Middle frontal gyrus (tissue), 1 donor: ENCODE data around the gene STAG2.

Experiments
- DNase-seq: peaks from one replicate; pipeline ENCODE4 v3.0.0-alpha.2; 2015; ENCODE audit warnings: low spot score; ENCODE audit errors: extremely low spot score

Gene STAG2

DNA sequence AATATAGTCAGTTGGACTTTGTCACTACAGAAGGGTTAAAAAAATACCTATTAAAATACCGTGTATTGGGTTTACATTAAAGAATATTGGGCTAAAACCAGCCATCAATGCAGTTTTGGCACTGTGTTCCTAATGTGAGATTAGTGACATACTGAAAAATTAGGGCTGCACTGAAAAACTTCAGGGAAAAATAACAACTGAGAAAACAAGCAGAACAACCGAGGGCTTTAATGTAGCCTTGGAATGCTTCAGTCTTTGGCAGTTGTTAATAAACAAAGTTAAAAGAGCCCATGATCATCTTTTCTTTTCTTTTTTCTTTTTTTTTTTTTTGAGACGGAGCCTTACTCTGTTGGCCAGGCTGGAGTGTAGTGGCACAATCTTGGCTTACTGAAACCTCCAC is 12.4 kb downstream of the STAG2 start:
- DNase-seq, result no peak

DNA sequence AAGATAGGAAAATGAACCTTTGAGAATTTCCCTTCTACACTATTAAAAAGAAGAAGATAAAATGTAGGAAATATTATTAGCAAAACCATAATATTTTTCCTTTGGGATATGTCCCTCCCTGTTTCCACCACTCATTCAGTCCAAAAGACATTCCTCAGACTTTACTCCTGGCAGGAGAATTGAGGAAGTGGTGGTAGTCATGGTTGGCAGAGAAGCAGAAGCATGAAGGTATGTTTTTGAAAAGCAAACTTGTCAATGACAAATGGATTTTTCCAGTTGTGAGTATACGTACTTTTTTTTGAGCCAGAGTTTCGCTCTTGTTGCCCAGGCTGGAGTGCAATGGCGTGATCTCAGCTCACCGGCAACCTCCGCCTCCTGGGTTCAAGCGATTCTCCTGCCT is 13.7 kb downstream of the STAG2 start:
- no peak for DNase-seq

DNA sequence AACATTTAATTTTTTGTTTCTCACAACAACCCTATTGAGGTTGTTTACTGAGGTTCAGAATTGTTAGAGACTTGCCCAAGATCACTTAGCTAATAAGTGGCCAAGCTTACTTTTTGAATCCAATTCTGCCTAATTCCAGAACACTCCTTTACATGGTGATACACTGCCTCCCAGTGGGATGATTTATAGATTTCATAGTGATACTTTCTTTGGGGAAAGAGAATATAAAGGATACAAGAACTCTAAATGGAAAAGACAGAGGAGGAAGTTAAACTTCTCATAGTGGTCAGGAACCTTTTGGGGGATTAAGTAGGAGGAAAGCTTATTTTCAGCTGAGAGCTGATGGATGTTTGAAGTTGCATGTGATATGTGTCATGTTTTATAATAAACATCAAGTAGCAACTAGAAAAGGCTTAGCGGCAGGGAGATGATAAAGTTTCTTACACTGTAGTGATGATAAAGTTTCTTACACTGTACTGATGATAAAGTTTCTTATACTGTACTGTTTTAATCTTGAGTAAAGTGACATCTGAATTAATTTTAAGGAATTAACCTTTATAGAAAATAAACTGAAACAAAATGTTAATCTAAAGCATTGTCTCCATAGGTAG is 15.3 kb downstream of the STAG2 start:
- DNase-seq, result no peak

DNA sequence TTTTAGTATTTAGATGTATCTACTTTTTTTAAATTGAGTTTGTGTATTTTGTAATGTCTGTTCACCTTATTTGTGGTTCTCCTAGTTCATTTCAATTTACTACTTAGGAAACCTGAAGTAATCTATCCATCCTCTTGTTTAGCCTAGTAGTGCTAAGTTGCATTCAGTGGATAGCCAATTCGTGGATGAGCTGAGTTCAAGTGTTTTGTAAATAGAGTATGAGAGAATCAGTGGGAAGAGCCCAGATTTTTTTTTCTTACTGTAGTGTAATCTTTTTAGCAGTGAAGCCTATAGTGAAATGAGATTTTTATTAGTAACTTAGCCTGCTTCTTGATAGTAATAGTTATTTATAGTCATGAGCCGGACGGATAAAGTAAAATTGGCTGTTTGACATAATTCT is 21.7 kb downstream of the STAG2 start:
- no peak for DNase-seq

DNA sequence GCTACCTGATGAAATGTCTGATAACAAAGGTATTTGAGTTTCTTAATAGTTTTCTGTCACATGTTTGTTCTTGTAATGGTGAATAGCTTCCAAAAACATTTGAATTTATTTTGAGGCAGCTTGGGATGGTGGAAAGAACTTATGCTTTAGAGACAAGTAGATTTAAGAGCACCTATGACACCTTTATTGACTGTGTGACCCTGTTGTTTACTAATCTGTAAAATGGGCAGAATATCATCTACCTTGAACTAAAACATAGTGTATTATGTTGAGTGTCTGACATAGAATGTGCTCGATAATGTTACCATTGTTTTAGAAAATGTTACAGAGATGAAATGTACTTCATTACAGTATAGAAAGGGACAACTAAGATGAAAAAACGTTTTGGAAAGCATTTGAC is 24.9 kb downstream of the STAG2 start:
- DNase-seq, result no peak

DNA sequence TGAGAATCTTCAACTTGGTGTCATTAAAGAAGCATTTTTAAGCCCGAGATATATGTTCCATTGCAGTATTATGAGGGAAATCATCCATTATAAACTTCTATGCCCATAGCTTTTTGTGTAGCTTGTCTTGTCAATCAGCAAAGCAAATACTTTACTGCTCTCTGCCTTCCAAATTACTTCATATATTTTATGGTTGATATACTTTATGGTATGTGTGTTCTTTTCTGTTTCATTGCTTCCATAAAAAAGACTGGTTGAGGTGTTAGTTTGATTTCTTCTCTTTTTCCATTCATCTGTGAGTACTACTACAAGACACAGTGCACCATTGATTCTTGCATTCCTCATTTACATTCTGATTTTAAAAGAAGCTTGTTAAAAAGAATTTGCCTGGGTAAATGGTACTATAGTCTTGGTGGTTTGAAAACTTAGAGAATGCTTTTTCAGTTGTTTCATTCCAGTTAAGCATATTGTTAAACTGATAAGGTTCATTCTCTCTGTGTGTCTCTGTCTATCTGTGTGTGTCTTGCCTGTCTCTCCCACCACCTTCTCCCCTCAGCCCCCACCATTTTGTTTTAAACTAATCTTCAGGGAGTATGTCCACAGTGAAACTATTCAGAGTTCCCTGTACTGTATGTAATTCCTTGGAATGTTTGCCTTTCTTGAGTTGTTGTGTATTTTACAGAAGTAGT is 27.1 kb downstream of the STAG2 start:
- no peak for DNase-seq

DNA sequence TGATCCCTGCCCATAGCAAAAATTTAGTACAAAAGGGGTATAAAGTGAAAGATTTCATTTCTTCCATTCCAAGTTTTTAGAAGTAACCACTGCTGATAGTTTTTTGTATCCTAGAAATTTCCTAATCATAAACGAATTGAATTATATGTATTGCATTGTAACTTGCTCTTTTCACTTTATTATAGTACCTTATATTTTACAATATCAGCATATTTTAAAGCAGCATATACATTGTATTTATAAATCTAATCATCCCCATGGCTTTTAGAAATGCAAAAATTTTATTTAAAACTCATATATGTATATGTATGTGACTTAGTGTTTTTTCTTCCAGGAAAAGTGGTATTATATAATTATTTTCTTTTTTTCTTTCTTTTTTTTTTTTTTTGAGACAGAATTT is 27.7 kb downstream of the STAG2 start:
- no peak for DNase-seq

DNA sequence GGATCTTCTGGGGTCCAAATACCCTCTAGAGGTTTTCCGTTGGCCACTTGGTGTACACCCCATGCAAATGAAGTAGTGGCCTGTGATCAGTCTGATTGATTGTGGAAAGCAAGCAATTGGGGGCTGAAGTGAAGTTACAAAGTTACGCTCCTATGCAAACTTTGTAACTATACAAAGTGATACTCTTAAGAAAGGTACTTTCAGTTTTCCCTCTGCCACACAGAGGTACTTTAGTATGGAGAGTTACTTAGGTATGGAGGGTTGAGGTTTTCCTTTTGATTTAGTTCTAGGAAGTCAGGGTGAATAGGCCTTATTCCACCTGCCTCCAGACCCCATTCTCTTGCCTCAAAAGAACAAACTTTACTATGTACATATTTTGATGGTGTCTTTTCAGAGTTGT is 28.7 kb downstream of the STAG2 start:
- DNase-seq, result no peak

DNA sequence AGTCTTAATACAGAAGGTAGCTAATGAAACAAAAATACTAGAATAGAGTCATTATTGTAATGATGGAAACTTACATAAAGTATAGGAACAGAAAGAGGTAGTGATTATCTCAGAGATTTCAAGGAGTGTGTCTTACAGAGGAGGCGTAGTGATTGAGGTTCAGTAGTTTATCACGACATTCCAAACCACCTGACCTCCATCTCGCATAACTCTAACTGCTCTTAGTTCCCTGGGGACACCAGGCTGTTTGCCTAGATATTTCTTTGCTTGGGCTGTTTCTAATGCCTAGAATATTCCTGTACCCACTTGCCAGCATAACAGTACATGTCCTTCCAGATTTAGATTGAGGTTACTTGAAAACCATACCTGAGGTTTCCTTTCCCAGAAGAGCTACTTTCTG is 29.1 kb downstream of the STAG2 start:
- DNase-seq, result no peak

DNA sequence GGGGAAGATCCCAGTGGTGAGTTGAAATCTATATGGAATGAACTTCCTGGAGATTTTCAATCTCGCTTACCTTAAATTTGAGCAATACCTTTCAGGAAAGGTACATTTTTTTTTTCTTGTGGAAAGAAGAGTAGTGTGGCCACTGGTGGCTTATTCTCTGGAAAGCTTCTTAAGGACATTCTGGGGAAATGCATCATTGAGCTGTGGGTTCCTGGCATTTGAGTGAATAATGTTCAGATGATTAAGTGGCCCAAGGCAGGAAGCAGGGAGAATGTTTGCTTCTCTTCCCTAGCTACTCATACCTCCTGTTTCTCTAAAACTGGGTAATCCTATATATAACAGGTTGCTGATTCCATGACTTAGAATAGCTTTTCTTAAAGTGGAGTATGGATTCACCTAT is 31.8 kb downstream of the STAG2 start:
- DNase-seq, result no peak

DNA sequence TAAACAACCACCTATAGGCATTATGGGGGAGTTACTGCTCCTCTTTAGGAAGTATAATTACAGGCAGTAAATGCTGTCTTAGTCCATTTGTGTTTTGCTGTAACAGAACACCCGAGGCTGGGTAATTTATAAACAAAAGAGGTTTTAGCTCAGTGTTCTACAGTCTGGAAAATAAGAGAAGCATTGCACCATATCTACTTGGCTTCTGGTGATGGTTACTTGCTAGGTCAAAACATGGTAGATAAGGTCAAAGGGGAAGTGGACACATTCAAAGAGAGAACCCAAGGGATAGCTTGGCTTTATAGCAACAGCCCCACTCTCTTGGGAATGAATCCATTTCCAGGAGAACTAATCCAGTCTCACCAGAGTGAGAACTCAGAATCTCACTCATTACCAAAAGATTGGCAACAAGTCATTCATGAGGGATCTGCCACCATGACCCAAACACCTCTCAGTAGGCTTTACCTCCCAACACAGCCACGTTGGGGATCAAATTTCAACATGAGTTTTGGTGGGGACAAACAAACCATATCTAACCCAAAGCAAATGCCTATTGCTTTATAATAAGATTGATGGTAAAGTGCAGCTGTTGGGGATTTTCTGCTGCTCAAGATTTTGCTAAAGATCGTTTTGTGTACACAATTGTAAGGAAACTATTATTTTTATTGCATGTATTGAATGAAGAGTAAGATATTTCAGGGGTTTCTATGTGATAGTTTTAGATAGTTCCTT is 32.6 kb downstream of the STAG2 start:
- no peak for DNase-seq

DNA sequence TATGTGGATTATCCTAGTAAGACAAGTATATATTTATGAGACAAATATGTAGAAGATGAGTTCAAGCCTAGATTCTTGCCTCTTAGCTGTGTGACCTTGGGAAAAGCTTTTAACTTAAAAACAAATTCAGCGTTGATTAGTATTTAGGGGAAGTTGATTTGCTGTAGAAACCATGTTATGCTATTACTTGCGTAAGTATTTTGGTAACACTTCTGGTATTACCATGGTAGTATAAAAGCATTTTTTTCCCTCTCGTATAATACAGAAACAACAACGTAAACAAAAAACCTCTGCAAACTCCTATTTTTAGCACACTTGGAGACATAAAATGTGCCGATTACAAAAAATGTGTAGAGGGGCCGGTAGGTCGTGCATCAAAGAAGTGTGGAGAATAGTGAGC is 33.2 kb downstream of the STAG2 start:
- DNase-seq, result no peak

DNA sequence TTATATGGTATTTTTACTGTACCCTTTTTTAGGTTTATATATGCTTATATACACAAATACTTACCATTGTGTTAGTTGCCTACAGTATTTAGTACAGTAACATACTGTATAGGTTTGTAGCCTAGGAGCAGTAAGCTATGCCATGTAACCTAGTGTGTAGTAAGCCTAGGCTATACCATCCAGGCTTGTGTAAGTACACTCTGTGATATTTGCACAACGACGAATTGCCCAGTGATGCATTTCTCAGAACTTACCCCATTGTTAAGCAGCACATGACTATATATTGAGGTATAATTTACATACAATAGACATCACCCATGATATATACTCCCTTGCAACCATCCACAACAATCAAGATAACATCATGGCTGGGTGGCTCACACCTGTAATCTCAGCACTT is 40.1 kb downstream of the STAG2 start:
- no peak for DNase-seq

DNA sequence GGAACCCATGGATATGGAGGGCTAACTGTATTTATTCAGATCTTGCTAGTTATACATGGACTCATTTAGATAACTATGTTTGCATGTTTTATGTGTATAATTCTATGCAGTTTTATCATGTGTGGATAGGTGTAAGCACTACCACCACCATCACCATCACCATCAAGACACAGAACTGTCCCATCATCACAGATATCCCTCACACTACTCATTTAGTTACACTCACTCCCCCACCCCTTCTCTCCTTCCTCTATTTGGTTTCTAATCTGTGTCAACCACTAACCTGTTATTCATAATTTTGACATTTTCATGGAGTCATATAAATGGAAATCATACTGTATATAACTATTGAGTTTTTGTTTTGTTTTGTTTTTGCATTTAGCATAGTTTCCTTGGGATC is 43.7 kb downstream of the STAG2 start:
- no peak for DNase-seq

DNA sequence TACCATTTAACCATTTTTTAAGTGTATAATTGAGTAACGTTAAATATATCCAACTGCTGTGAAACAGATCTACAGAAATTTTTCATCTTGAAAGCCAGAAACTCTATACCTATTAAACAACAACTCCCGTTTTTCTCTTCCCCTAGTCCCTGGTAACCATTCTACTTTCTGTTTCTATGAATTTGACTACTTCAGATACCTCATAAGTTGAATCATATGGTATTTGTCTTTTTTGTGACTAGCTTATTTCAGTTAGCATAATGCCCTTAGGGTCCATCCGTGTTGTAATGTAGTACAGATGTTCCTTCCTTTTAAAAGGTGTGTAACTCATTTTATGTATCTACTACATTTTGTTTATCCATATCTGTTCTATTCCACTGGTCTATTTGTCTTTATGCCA is 48.7 kb downstream of the STAG2 start:
- DNase-seq, result no peak

DNA sequence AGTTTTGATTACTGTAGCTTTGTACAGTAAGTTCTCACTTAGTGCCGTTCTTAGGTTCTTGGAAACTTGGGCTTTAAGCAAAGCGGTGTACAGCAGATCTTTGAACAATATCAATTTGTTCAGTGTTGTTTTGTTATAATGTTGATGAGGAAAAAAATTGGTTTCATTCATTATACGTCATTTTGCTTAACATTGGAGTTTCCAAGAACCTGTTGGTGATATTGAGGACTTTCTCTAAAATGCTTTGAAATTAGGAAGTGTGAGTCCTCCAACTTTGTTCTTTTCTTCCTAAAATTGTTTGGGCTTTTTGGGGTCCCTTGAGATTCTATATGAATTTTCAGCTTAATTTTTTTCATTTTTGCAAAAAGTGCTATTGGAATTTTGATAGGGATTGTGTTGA is 49.1 kb downstream of the STAG2 start:
- no peak for DNase-seq

DNA sequence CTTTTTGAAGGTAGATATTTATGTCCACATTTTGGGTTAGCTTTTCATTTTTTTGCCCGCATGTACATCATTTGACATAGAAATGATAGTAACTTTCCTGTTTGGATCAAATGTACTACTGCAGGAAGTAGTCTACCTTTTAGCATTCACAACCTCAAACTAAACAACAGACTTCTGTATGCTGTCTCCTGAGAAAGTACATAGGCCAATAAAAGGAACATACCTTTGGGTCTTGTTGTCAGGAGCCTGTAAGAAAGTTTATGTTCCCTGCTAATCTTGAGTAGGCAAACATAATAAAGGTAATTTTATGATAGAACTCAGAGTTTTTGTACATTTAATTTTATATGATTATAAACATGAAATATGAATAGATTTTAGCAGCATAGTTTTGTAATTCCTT is 54.2 kb downstream of the STAG2 start:
- no peak for DNase-seq

DNA sequence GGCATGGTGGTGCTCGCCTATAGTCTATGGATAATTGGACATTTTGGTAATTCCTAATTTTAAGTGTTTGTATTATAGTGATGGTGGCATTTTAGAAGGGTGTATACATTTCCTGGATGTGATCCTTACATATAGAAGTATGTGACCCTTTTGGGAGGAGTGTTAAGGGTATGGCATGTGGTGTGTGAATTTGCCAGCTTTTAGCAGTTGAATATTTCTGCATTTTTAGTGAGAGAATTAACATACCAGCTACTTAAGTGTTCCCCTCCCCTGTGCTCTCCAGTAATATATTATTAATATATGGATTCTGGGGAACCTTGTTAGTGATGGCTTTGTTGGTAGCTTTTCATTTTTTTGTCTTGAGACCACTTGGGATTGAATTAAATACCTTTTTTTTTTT is 55.3 kb downstream of the STAG2 start:
- no peak for DNase-seq

DNA sequence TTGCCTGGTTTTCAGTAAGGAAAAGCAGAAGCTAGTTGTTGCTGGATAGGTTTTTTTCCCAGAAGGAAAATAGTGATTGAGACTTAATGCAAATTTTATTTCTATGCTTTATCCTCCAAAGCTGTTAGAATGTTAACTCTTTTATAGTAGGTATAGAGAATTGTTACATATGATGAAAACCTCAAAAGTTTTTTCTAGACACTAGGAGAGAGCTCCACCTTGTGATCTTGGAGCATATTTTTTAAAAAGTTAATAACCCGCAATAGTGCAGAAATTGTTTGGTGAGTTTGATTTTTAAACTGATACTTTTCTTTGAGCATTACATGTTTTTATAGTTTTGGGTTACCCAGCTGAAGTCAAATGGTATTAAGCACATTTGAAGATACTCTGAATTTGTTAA is 56.5 kb downstream of the STAG2 start:
- DNase-seq, result no peak

DNA sequence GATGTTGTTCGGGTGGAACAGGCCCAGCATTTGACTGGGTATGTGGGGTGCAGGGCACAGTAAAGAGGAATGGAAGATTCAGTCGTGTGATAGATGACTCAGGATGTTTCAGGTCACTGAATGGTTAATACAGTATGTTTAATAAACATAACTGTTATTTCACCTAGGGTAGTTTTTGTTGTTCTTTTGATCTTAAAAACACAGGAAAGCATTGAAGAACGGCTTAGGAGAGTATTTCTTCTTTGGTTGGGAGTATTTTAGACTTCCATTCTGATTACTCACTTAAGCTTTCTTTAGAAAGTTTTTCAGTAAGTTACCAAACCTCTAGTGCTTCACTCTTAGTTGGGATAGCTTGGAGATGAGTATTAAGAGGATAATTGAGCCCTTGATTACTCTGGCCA is 62.3 kb downstream of the STAG2 start:
- DNase-seq, result no peak

DNA sequence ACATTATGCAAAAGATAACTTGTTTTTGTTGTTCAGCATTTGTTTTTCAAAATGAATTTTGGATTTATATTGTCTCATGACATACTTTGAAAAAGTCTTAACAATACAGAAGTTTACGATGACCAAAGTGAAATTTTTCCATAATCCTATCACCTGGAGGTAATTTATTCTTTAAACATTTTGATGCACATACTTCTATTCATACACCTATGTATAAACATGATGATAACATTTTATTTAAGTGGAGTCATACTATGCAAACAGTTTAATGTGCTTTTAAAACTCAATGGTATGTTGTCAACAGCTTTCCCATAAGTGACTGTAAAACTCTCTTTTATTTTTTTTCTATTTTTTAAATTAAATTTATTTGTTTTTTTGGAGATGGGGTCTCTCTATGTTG is 65.0 kb downstream of the STAG2 start:
- no peak for DNase-seq

DNA sequence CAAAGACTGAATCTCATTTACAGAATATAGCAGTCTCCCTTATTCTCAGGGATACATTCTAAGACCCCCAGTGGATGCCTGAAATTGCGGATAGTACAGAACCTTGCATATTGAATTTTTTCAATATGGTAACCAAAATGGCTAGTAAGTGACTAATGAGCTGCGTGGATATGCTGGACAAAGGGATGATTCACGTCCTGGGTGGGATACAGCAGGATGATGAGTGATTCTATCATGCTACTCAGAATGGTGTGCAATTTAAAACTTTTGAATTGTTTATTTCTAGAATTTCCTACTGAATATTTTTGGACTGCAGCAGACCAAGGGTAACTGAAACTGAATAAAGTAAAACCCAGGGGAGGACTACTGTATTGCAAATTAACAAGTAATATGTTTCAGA is 66.7 kb downstream of the STAG2 start:
- DNase-seq, result no peak

DNA sequence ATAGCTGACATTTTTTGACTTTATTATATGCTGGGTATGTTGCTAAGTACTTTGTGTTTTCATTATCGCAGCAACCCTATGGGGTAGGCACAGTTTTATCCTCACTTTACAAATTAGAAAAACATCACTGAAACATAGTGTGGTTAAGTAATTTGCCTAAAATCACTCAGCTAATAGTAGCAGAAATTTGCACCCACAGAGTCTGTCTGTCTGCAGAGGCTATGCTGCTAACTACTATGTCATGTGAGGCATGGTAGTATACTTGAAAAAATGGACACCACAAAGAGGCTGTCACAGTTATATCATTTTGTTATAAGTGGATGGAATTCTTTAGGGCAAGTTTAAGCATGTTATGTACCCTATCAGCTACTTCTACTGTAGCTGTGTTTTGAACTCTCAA is 69.0 kb downstream of the STAG2 start:
- no peak for DNase-seq
